GM23338 (cell line): Measurements from ENCODE around the gene PTPRO.

ENCODE experiments used
- CREB1 ChIP-seq: fragments of 250-450 bp; sonication (Bioruptor Pico); IDR thresholded peaks from 2 replicates; pipeline ENCODE4 v1.5.0; 2020; ENCODE audit warnings: low read depth, mild to moderate bottlenecking, moderate library complexity
- EZH2phosphoT487 ChIP-seq: fragments of 200-600 bp; sonication (generic); IDR thresholded peaks from one replicate; pipeline ENCODE4 v1.8.1; 2018; ENCODE audit warnings: antibody characterized with exemption; ENCODE audit not compliant: unreplicated experiment
- POLR2AphosphoS5 ChIP-seq: IDR thresholded peaks from 2 replicates; pipeline ENCODE4 v1.6.1; 2016; ENCODE audit warnings: antibody characterized with exemption, low read depth
- ZNF331 ChIP-seq: fragments of 250-450 bp; sonication (Bioruptor Pico); IDR thresholded peaks from 2 replicates; pipeline ENCODE4 v1.5.0; 2020; ENCODE audit warnings: low read depth, mild to moderate bottlenecking, moderate library complexity
- TF ChIP-seq, protein P1 (sequence below), 2 experiments: fragments of 200-600 bp in 1 of 2; sonication (generic) in 1 of 2; conservative IDR thresholded peaks; 2 replicates each; pipeline versions ENCODE4 v1.5.1 to v1.6.1; 2016 to 2017; ENCODE audit warnings: antibody characterized with exemption in 2 of 2, low read depth in 2 of 2, mild to moderate bottlenecking in 2 of 2, moderate library complexity in 1 of 2

DNA sequence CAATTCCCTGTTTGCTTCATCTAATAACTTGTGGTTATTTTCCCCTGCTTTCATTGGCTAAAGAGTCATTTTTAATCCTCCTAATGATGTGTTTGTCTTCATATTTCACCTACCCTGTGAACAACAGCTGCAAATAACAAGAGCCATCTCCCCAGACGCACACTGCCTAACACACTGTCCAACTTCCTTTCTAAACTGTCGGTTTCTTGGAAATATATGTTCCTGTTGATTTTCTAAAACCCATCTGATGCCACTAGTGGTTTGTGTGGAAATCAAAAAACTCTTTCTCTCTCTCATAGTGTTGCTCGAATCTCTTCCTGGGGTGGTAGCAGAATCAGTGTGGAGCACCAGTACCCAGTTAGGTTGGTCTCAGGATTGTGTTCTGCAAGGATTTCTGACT lies 240.0 kb downstream of the PTPRO start:
- TF ChIP-seq, protein P1, sequence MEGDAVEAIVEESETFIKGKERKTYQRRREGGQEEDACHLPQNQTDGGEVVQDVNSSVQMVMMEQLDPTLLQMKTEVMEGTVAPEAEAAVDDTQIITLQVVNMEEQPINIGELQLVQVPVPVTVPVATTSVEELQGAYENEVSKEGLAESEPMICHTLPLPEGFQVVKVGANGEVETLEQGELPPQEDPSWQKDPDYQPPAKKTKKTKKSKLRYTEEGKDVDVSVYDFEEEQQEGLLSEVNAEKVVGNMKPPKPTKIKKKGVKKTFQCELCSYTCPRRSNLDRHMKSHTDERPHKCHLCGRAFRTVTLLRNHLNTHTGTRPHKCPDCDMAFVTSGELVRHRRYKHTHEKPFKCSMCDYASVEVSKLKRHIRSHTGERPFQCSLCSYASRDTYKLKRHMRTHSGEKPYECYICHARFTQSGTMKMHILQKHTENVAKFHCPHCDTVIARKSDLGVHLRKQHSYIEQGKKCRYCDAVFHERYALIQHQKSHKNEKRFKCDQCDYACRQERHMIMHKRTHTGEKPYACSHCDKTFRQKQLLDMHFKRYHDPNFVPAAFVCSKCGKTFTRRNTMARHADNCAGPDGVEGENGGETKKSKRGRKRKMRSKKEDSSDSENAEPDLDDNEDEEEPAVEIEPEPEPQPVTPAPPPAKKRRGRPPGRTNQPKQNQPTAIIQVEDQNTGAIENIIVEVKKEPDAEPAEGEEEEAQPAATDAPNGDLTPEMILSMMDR (conservative IDR thresholded peaks at IDR 0.05; ENCODE audit: low read depth in 2 of 2): no peak
- TF ChIP-seq ZNF331 (CRISPR knock-in tag): no peak
- no peak for TF ChIP-seq EZH2phosphoT487
- no peak for TF ChIP-seq POLR2AphosphoS5
- TF ChIP-seq CREB1 (CRISPR knock-in tag): no peak
